Measurements from ENCODE around the gene PLD1. TPM values are rescaled to one million over a fixed set of nuclear protein-coding genes. Genes with fewer than 3 reads are reported as not detected.
A peak's percentile ranks its signal among the peaks of the same experiment; 100 is the strongest.

Gene PLD1
- total RNA-seq, 4 donors from 2014 or later, result 7.0 to 17.1 (median 13.6) TPM

DNA sequence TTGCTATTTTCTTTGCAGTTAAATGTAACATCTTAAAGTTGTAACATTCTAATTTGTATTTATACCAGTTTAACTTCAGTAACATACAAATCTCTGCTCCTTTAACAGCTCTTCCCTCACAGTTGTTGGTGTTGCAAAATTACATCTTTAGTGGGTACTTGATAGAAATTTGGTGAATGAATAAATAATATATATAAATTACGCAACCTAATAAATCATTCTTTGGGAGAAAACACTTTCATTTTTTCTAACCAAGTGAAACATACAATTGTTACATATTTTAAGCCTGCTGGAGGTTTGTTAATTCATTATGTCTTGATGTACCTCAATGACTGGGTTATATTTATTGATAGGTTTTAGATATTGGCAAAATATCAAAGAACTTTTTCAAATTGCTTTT is 118.8 kb downstream of the PLD1 start:
- no peak for ATAC-seq
- Histone ChIP-seq H3K27ac (no peak overlapping the region), H3K9me3 (no peaks in the 10 kb centered on the region), H3K36me3 (peaks cover 0 to 17% of the 10 kb centered on the region in 2 donors), H3K4me3 (no peak overlapping the region), H3K4me1 (peaks cover 10 to 41% (median 11%) of the 10 kb centered on the region in 3 donors), H3K27me3 (no peaks in the 10 kb centered on the region)
- whole genome bisulfite sequencing, 2 donors (ENCODE audit: low coverage in 1 of 2), result 95 to 100% methylated on average over 1 of the region's 1 CpG
- TF ChIP-seq, protein P1, sequence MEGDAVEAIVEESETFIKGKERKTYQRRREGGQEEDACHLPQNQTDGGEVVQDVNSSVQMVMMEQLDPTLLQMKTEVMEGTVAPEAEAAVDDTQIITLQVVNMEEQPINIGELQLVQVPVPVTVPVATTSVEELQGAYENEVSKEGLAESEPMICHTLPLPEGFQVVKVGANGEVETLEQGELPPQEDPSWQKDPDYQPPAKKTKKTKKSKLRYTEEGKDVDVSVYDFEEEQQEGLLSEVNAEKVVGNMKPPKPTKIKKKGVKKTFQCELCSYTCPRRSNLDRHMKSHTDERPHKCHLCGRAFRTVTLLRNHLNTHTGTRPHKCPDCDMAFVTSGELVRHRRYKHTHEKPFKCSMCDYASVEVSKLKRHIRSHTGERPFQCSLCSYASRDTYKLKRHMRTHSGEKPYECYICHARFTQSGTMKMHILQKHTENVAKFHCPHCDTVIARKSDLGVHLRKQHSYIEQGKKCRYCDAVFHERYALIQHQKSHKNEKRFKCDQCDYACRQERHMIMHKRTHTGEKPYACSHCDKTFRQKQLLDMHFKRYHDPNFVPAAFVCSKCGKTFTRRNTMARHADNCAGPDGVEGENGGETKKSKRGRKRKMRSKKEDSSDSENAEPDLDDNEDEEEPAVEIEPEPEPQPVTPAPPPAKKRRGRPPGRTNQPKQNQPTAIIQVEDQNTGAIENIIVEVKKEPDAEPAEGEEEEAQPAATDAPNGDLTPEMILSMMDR (IDR thresholded peaks at IDR 0.05), result no peak
- no peak for TF ChIP-seq POLR2A (IDR thresholded peaks at IDR 0.05)

DNA sequence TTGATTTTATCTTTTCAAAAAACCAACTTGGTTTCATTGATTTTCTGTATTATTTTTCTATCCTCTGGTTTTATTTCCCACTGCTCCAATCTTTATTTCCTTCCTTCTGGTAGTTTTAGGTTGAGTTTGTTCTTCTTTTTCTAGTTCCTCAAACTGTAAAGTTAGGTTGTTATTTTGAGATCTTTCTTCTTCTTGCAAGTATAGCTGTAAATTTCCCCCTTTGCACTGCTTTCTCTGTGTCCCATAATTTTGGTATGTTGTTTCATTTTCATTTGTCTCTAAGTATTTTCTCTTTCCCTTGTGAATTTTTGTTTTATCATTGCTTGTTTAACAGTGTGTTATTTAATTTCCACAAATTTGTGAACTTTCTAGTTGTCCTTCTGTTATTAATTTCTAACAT is 120.0 kb downstream of the PLD1 start:
- H3K9me3 ChIP-seq, result no peaks in the 10 kb centered on the region
- ATAC-seq, result no peak
- H3K36me3 ChIP-seq, result peaks cover 0 to 17% of the 10 kb centered on the region in 2 donors
- H3K27me3 ChIP-seq, result no peaks in the 10 kb centered on the region
- H3K4me3 ChIP-seq, result no peak overlapping the region
- no peak overlapping the region for H3K27ac ChIP-seq
- TF ChIP-seq POLR2AphosphoS5 (IDR thresholded peaks at IDR 0.05) (no peak), POLR2A (IDR thresholded peaks at IDR 0.05) (no peak), EP300 (IDR thresholded peaks at IDR 0.05) (no peak)
- TF ChIP-seq, protein P1 (IDR thresholded peaks at IDR 0.05), result no peak
- peaks cover 10 to 30% (median 11%) of the 10 kb centered on the region in 3 donors for H3K4me1 ChIP-seq

DNA sequence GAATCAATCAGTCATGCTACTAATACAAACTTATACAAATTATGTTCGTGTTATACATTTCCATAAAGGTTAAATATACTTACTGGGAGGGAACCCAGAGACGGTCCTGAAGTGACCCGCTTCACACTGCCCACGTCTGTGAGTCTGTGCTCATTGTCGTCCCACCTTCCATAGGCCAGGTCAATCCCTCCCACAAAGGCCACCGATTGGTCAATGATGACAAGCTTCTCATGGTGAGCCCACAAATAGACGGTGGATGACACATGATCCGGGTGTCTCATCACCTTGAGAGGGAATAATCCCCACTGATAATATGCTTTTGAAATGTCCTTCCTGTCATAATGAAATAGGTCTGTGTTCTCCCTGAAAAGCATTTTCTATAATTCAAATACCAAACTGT is 121.7 kb downstream of the PLD1 start:
- 70 to 72% methylated on average over 4 to 8 of the region's 8 CpGs for whole genome bisulfite sequencing, 2 donors (ENCODE audit: low coverage in 1 of 2)
- TF ChIP-seq EP300 (IDR thresholded peaks at IDR 0.05), result no peak
- TF ChIP-seq POLR2AphosphoS5 (IDR thresholded peaks at IDR 0.05), result no peak
- TF ChIP-seq POLR2A (IDR thresholded peaks at IDR 0.05), result no peak
- TF ChIP-seq, protein P1 (IDR thresholded peaks at IDR 0.05), result no peak
- H3K36me3 ChIP-seq, result peaks cover 0 to 27% of the 10 kb centered on the region in 2 donors
- peaks cover 7 to 21% (median 10%) of the 10 kb centered on the region in 3 donors for H3K4me1 ChIP-seq
- ATAC-seq, result no peak
- no peaks in the 10 kb centered on the region for H3K9me3 ChIP-seq
- no peak overlapping the region for H3K4me3 ChIP-seq
- no peaks in the 10 kb centered on the region for H3K27me3 ChIP-seq
- H3K27ac ChIP-seq, result peak overlapping the region in 3 of 4 donors; percentile 9 to 50 (median 22)

DNA sequence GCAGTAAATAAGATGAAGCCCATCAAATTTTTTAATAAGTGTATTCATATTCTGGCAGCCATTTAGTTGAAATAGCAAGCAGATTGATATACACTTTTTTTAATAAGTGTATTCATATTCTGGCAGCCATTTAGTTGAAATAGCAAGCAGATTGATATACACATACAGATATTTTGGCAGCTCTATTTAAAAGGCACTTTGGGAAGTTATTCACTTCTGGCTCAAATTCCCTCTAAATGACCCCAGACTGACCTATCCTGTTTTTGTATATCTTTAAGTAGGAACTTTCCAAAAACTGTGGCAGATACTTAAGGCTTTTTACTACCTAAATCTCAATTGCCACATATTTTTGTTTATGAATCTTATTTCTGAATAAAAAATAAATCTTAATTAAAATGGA is 122.3 kb downstream of the PLD1 start:
- Histone ChIP-seq H3K36me3 (peaks cover 0 to 27% of the 10 kb centered on the region in 2 donors), H3K27ac (peak overlapping the region in 2 of 4 donors; percentile 22 to 50), H3K4me3 (no peak overlapping the region), H3K9me3 (no peaks in the 10 kb centered on the region), H3K4me1 (peaks cover 7 to 21% (median 10%) of the 10 kb centered on the region in 3 donors), H3K27me3 (no peaks in the 10 kb centered on the region)
- TF ChIP-seq EP300 (IDR thresholded peaks at IDR 0.05) (no peak), POLR2AphosphoS5 (IDR thresholded peaks at IDR 0.05) (peak; percentile 15), POLR2A (IDR thresholded peaks at IDR 0.05) (no peak)
- TF ChIP-seq, protein P1 (IDR thresholded peaks at IDR 0.05), result no peak
- no peak for ATAC-seq

DNA sequence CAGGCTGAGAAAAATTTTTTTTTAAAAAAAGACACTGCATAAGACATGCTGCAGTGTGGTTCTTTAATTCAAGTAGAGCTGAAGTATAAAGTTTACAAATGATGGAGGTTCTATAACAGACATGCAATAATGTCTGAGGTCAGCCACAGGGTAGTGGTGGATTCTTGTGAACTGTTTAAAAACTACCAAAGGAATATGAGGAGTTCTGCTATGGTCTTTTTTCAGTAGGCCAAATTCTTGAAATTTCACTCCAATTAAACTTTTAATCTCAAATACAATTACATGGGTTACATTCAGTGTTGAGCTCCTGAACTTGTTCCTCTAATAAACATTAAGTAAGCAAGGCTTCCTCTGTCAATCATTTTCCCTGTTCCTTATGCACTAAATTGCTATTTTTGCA is 122.7 kb downstream of the PLD1 start:
- Histone ChIP-seq H3K4me3 (no peak overlapping the region), H3K27me3 (no peaks in the 10 kb centered on the region), H3K27ac (peak overlapping the region in 1 of 4 donors; percentile 50), H3K36me3 (peaks cover 0 to 27% of the 10 kb centered on the region in 2 donors), H3K4me1 (peaks cover 7 to 21% (median 10%) of the 10 kb centered on the region in 3 donors), H3K9me3 (no peaks in the 10 kb centered on the region)
- ATAC-seq, result no peak
- TF ChIP-seq POLR2A (IDR thresholded peaks at IDR 0.05) (no peak), EP300 (IDR thresholded peaks at IDR 0.05) (no peak), POLR2AphosphoS5 (IDR thresholded peaks at IDR 0.05) (no peak)
- TF ChIP-seq, protein P1 (IDR thresholded peaks at IDR 0.05), result no peak

Measured in gastroesophageal sphincter (tissue), 4 donors.